AG10803 (cell line): ENCODE data around the gene GALNTL6.

Experiments used
- DNase-seq: peaks from one replicate; pipeline ENCODE4 v3.0.0; 2010; ENCODE audit warnings: low read depth
- H3K4me3 ChIP-seq: 2 replicates; pipeline ENCODE4 v1.5.1; 2011; ENCODE audit warnings: mild to moderate bottlenecking, low read length, control low read depth
- CTCF ChIP-seq: conservative IDR thresholded peaks from 2 replicates; pipeline ENCODE4 v1.5.1; 2011; ENCODE audit warnings: mild to moderate bottlenecking, low read length, control low read depth, inconsistent platforms

Gene GALNTL6

DNA sequence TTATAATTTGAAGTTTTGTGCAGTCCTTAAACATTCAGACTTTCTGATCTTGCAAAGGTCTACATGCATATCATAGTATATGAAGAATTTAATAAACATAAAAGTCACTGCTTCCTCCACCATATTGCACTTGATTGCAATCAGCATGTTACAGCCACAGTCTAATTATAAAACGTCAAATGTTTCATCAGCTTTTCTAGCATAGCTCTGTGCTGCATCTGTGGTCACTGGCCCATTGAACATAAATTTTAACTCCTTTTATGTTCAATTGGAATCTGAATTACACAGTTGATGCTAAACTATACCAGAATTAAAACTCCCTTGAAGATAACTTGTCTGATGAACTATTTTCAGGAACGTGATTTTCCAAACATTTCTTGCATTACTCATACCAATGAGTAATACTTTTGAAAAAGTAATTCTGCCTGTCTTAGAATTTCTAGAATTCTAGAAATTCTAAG lies 329.1 kb downstream of the GALNTL6 start:
- peak; percentile 69 for DNase-seq
- TF ChIP-seq CTCF = no peak
- H3K4me3 ChIP-seq = no peak overlapping the region

DNA sequence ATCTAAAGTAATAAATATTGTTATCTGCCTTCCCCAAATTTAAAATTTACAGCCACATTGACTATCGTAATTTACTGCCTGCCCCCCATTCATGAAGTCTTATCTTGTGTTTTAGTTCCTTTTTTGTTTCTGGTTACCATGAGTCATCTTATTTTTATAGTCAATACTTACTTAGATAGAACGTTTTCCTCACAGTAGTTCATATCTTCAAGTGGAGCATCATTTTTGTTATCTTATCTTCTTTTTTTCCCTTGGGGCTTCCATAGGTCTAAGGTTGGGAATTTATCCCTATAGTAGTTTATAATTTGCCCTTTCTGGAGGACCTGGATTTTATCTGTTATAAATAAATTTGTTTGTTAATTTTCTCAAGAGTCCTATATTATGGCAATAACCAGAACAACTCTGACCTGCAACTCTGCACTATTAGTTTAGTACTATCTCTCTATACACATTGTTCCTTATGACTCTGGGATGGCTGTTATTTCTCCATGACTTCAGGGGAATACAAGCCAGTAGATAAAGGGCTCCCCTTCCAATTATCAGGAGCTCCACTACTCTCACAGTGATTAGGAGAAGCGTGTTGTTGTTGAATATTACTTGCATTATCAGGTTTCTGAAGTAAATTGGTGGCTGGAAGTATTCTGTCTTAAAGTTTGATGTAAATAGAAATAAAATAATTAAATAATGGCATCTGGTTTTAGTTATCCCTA lies 330.6 kb downstream of the GALNTL6 start:
- no peak for TF ChIP-seq CTCF
- no peak for DNase-seq
- H3K4me3 ChIP-seq = no peak overlapping the region

GRCh38 chr4:172147687-172148086 lies 334.5 kb downstream of the GALNTL6 start:
- no peak overlapping the region for H3K4me3 ChIP-seq
- peak; percentile 56 for DNase-seq
- peak; percentile 50 for TF ChIP-seq CTCF

DNA sequence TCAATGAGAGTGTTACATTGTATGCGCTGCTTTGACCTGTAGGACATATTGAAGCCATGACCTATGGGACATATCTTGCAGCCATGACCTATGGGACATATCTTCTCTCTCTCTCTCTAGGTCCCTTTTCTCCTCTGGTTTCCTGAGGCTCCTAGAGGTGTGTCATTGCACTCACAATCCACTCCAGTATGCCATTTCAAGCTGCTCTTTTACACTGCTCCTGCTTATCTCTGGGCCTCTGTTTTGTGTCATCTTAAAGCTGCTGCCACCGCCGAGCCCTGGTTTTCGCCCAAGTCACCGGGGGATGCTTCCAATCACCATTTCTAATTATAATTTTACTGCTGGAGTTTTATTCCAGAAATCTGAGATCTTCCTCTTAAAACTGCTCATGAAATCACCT lies 336.1 kb downstream of the GALNTL6 start:
- no peak for DNase-seq
- no peak for TF ChIP-seq CTCF

GRCh38 chr4:172152284-172152683 lies 339.1 kb downstream of the GALNTL6 start:
- H3K4me3 ChIP-seq = no peak overlapping the region
- TF ChIP-seq CTCF = no peak
- no peak for DNase-seq

More for the DNA sequence above, 336.1 kb downstream of the GALNTL6 start:
- no peak overlapping the region for H3K4me3 ChIP-seq

- no peak for TF ChIP-seq CTCF
- no peak overlapping the region for H3K4me3 ChIP-seq
- DNase-seq = no peak
Observed at GRCh38 chr4:172153719-172154118, 340.5 kb downstream of the GALNTL6 start.

- no peak for TF ChIP-seq CTCF
- no peak for DNase-seq
- no peak overlapping the region for H3K4me3 ChIP-seq
Observed at GRCh38 chr4:172155838-172156345, 342.7 kb downstream of the GALNTL6 start.
